Urinary bladder (tissue), 4 donors: ENCODE measurements around the gene COX4I2. TPM values are rescaled to one million over a fixed set of nuclear protein-coding genes. Genes with fewer than 3 reads are reported as not detected.
"Not testable (repeated sequence)": the region's sequence is repeated elsewhere in the genome, so short reads cannot be mapped to it uniquely, and the experiment has no call there.

Source experiments
- DNase-seq: peaks from one replicate; pipeline ENCODE4 v3.0.0-alpha.2; 2015; ENCODE audit errors: extremely low spot score
- H3K27ac ChIP-seq: one replicate; pipeline ENCODE4 v1.5.1; 2013; ENCODE audit warnings: low read depth, mild to moderate bottlenecking, moderate library complexity
- H3K36me3 ChIP-seq: one replicate; pipeline ENCODE4 v1.6.1; 2013; ENCODE audit warnings: mild to moderate bottlenecking, moderate library complexity; ENCODE audit not compliant: insufficient read depth
- H3K4me1 ChIP-seq: one replicate; pipeline ENCODE4 v1.6.1; 2013; ENCODE audit warnings: mild to moderate bottlenecking, moderate library complexity; ENCODE audit not compliant: insufficient read depth
- H3K4me3 ChIP-seq: one replicate; pipeline ENCODE4 v1.5.1; 2013; ENCODE audit warnings: low read depth, low read length
- WGBS: extraction: QIAGEN DNeasy Blood & Tissue Kit; methylation state at CpG from one replicate; pipeline ENCODE4 v1.1.7; 2013; 5-methylcytosine and 5-hydroxymethylcytosine counted together
- polyA plus RNA-seq: library from polyadenylated mRNA; stranded (reverse); fragments of 200-250 nt; gene quantifications from one replicate; pipeline ENCODE4 v1.2.3, GENCODE V29; 2013
- total RNA-seq: library from RNA; depleted of rRNA; stranded (reverse); fragments of >200 nt; gene quantifications from one replicate; pipeline ENCODE4 v1.2.3, GENCODE V29; 2014
- donor health status: healthy with polysubstance abuse.
- donor health status: healthy.

Gene COX4I2
- total RNA-seq (4.8 TPM), polyA plus RNA-seq (10.1 TPM)

GRCh38 chr20:31637660-31638059 is at the start of gene COX4I2:
COX4I2 (plus strand) TSS chr20:31637912; CDS start chr20:31639018, 1,106 bp downstream.
- H3K4me3 ChIP-seq = peak within 1 kb of the TSS; percentile 12
- WGBS = 32% methylated on average over 34 of the region's 34 CpGs
- no peaks in the 10 kb centered on the region for H3K4me1 ChIP-seq
- no peaks in the 10 kb centered on the region for H3K36me3 ChIP-seq
- DNase-seq = no peak
- no peak within 1 kb of the TSS for H3K27ac ChIP-seq

GRCh38 chr20:31590717-31591225 is 46.9 kb upstream of the COX4I2 start:
- 84% methylated on average over 7 of the region's 7 CpGs for WGBS
- Histone ChIP-seq H3K27ac (peak overlapping the region; percentile 25), H3K36me3 (no peaks in the 10 kb centered on the region), H3K4me1 (no peaks in the 10 kb centered on the region), H3K4me3 (no peak overlapping the region)
- no peak for DNase-seq

- WGBS = 79% methylated on average over 11 of the region's 11 CpGs
- H3K4me3 ChIP-seq = no peak overlapping the region
- no peaks in the 10 kb centered on the region for H3K36me3 ChIP-seq
- peak overlapping the region; percentile 51 for H3K27ac ChIP-seq
- DNase-seq = no peak
- no peaks in the 10 kb centered on the region for H3K4me1 ChIP-seq
Measured at GRCh38 chr20:31593221-31594001, 44.3 kb upstream of the COX4I2 start.

- H3K4me1 ChIP-seq = no peaks in the 10 kb centered on the region
- H3K4me3 ChIP-seq = no peak overlapping the region
- no peak for DNase-seq
- peak overlapping the region; percentile 58 for H3K27ac ChIP-seq
- no peaks in the 10 kb centered on the region for H3K36me3 ChIP-seq
- 85% methylated on average over 13 of the region's 13 CpGs for WGBS
Measured at GRCh38 chr20:31594002-31594557, 43.6 kb upstream of the COX4I2 start.

- 76% methylated on average over 11 of the region's 11 CpGs for WGBS
- H3K27ac ChIP-seq = peak overlapping the region; percentile 73
- no peaks in the 10 kb centered on the region for H3K36me3 ChIP-seq
- DNase-seq = no peak
- H3K4me1 ChIP-seq = no peaks in the 10 kb centered on the region
- H3K4me3 ChIP-seq = no peak overlapping the region
Measured at GRCh38 chr20:31594558-31595379, 42.9 kb upstream of the COX4I2 start.

- WGBS = 62% methylated on average over 3 of the region's 3 CpGs
- no peaks in the 10 kb centered on the region for H3K4me1 ChIP-seq
- H3K27ac ChIP-seq = peak overlapping the region; percentile 73
- H3K36me3 ChIP-seq = no peaks in the 10 kb centered on the region
- DNase-seq = no peak
- no peak overlapping the region for H3K4me3 ChIP-seq
Measured at GRCh38 chr20:31595380-31595653, 42.4 kb upstream of the COX4I2 start.

GRCh38 chr20:31595654-31596411 is 41.9 kb upstream of the COX4I2 start:
- H3K27ac ChIP-seq = peak overlapping the region; percentile 73
- DNase-seq = peak; percentile 77
- H3K4me1 ChIP-seq = no peaks in the 10 kb centered on the region
- 25% methylated on average over 15 of the region's 15 CpGs for WGBS
- no peak overlapping the region for H3K4me3 ChIP-seq
- H3K36me3 ChIP-seq = no peaks in the 10 kb centered on the region

- 44% methylated on average over 4 of the region's 4 CpGs for WGBS
- not testable (repeated sequence) for H3K36me3 ChIP-seq, H3K4me3 ChIP-seq
Measured at GRCh38 chr20:31596412-31596715, 41.3 kb upstream of the COX4I2 start.

GRCh38 chr20:31596831-31597480 is 40.8 kb upstream of the COX4I2 start:
- no peak for DNase-seq
- H3K4me1 ChIP-seq = no peaks in the 10 kb centered on the region
- H3K27ac ChIP-seq = peak overlapping the region; percentile 46
- H3K36me3 ChIP-seq = no peaks in the 10 kb centered on the region
- 72% methylated on average over 4 of the region's 4 CpGs for WGBS
- no peak overlapping the region for H3K4me3 ChIP-seq

More at GRCh38 chr20:31596412-31596715, 41.3 kb upstream of the COX4I2 start:
- H3K4me1 ChIP-seq, DNase-seq: not testable (repeated sequence)
- peak overlapping the region; percentile 73 for H3K27ac ChIP-seq

- WGBS = 96% methylated on average over 2 of the region's 2 CpGs
- Histone ChIP-seq H3K4me3 (no peak overlapping the region), H3K4me1 (no peaks in the 10 kb centered on the region), H3K36me3 (no peaks in the 10 kb centered on the region), H3K27ac (peak overlapping the region; percentile 46)
- DNase-seq = no peak
Measured at GRCh38 chr20:31597481-31597855, 40.2 kb upstream of the COX4I2 start.

- Histone ChIP-seq H3K4me3 (no peak overlapping the region), H3K4me1 (no peaks in the 10 kb centered on the region), H3K27ac (peak overlapping the region; percentile 81), H3K36me3 (no peaks in the 10 kb centered on the region)
- no peak for DNase-seq
- WGBS = 71% methylated on average over 4 of the region's 4 CpGs
Measured at GRCh38 chr20:31602431-31602778, 35.3 kb upstream of the COX4I2 start.

- Histone ChIP-seq H3K27ac (peak overlapping the region; percentile 81), H3K4me1 (no peaks in the 10 kb centered on the region), H3K36me3 (no peaks in the 10 kb centered on the region), H3K4me3 (no peak overlapping the region)
- 67% methylated on average over 17 of the region's 17 CpGs for WGBS
- no peak for DNase-seq
Measured at GRCh38 chr20:31602779-31603441, 34.8 kb upstream of the COX4I2 start.
